Stomach (tissue), 4 donors: Measurements from ENCODE around the gene NONO.

ENCODE experiments used
- CTCF ChIP-seq, 7 experiments: fragments of 450-650 bp in 4 of 7; fragments of 200-600 bp in 3 of 7; sonication (generic) in 3 of 7; IDR thresholded peaks; one replicate each; pipeline ENCODE4 v1.5.1; 2016 to 2019; ENCODE audit warnings: antibody characterized with exemption in 7 of 7, control low read depth in 2 of 7, mild to moderate bottlenecking in 1 of 7
- EP300 ChIP-seq: sonication (generic); formaldehyde crosslinking; IDR thresholded peaks from one replicate; pipeline ENCODE4 v1.6.1; 2017; ENCODE audit warnings: antibody characterized with exemption
- POLR2A ChIP-seq, 4 donors: fragments of 450-650 bp; IDR thresholded peaks; one replicate each; pipeline ENCODE4 v1.6.1; 2016; ENCODE audit warnings: antibody characterized with exemption in 4 of 4, control low read depth in 2 of 4, mild to moderate bottlenecking in 1 of 4, moderate library complexity in 1 of 4
- POLR2AphosphoS5 ChIP-seq, 3 donors: sonication (generic); formaldehyde crosslinking; IDR thresholded peaks; one replicate each; pipeline ENCODE4 v1.6.1; 2016; ENCODE audit warnings: antibody characterized with exemption in 3 of 3

- no peak for TF ChIP-seq CTCF (IDR thresholded peaks at IDR 0.05)
- TF ChIP-seq POLR2A (IDR thresholded peaks at IDR 0.05): no peak
- no peak for TF ChIP-seq POLR2AphosphoS5 (IDR thresholded peaks at IDR 0.05)
- TF ChIP-seq EP300: no peak
Observed at GRCh38 chrX:71291381-71291780, 7.9 kb downstream of the NONO start.
